K562 (cell line): ENCODE measurements around the gene MICAL2. TPM values are rescaled to one million over a fixed set of nuclear protein-coding genes. Genes with fewer than 3 reads are reported as not detected.

Experiments used
- polyA plus RNA-seq, 8 experiments: library from polyadenylated mRNA; depleted of rRNA in 4 of 8; stranded (reverse) in 5 of 8; unstranded in 3 of 8; fragments of >200 nt; fragmentation: Nextera tagmentation in 2 of 8; fragmentation: Illumina TruSeq in 1 of 8; extraction: Ambion mirVana in 2 of 8; extraction: Trizol in 1 of 8; gene quantifications; 2 replicates each; pipeline versions ENCODE4 v1.2.1 to v1.2.3, GENCODE V29; 2011 to 2014; ENCODE audit warnings: inconsistent platforms in 1 of 8, missing spikeins in 1 of 8
- total RNA-seq, 7 experiments: library from RNA; depleted of rRNA in 6 of 7; stranded (reverse); fragments of >200 nt in 6 of 7; fragmentation: Illumina TruSeq in 2 of 7; extraction: Trizol in 2 of 7; gene quantifications; 2 replicates each; pipeline versions ENCODE4 v1.2.1 to v1.2.3, GENCODE V29; 2011 to 2021; ENCODE audit warnings: low replicate concordance in 1 of 7
- TF ChIP-seq, protein P1 (sequence below): sonication (generic); formaldehyde crosslinking; IDR thresholded peaks from 2 replicates; pipeline ENCODE4 v1.8.0; 2023; ENCODE audit warnings: missing genetic modification reagents, mild to moderate bottlenecking, borderline replicate concordance

MICAL2 gene
- total and polyA plus RNA-seq, 9 of the 15 experiments (the other 6 are each of a cell fraction or from before 2014, with no cell fraction given) = 4.7 to 64.2 (median 33.6) TPM

DNA sequence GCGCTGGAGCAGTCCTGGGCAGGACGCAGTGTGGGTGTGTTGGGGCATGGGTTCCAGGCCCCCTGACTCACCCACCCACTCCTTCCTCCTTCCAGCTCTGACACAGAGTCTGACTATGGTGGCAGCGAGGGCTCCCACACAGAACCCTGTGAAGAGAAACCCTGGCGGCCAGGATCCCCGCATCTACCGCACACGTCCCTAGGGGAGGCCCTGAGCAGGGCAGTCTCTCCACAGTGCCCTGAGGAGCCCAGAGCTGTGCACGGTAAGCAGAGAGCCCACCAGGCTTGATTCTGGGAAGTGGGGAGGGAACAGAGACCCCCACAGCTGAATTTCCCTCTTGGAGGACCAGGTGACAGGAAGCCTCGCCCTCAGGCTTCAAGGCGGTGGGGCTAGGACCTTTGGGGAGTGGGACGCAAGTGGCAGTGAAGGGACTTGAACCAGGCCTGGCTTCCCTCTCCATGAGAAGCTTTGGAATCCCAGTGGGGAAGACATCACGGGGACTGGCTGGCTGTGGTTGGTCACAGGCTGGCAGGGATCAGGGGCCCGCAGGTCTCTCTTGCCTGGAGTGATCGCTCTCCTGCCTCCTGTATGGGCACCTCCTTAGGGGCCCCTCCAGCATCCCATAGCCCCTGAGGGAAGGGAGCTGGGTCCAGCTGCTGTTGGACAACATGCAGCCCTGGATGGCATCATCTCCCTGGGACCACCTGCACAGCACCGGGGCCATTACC is 170.6 kb downstream of the MICAL2 start (continued):
- TF ChIP-seq, protein P1, sequence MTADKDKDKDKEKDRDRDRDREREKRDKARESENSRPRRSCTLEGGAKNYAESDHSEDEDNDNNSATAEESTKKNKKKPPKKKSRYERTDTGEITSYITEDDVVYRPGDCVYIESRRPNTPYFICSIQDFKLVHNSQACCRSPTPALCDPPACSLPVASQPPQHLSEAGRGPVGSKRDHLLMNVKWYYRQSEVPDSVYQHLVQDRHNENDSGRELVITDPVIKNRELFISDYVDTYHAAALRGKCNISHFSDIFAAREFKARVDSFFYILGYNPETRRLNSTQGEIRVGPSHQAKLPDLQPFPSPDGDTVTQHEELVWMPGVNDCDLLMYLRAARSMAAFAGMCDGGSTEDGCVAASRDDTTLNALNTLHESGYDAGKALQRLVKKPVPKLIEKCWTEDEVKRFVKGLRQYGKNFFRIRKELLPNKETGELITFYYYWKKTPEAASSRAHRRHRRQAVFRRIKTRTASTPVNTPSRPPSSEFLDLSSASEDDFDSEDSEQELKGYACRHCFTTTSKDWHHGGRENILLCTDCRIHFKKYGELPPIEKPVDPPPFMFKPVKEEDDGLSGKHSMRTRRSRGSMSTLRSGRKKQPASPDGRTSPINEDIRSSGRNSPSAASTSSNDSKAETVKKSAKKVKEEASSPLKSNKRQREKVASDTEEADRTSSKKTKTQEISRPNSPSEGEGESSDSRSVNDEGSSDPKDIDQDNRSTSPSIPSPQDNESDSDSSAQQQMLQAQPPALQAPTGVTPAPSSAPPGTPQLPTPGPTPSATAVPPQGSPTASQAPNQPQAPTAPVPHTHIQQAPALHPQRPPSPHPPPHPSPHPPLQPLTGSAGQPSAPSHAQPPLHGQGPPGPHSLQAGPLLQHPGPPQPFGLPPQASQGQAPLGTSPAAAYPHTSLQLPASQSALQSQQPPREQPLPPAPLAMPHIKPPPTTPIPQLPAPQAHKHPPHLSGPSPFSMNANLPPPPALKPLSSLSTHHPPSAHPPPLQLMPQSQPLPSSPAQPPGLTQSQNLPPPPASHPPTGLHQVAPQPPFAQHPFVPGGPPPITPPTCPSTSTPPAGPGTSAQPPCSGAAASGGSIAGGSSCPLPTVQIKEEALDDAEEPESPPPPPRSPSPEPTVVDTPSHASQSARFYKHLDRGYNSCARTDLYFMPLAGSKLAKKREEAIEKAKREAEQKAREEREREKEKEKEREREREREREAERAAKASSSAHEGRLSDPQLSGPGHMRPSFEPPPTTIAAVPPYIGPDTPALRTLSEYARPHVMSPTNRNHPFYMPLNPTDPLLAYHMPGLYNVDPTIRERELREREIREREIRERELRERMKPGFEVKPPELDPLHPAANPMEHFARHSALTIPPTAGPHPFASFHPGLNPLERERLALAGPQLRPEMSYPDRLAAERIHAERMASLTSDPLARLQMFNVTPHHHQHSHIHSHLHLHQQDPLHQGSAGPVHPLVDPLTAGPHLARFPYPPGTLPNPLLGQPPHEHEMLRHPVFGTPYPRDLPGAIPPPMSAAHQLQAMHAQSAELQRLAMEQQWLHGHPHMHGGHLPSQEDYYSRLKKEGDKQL = no peak
